HG03139 (cell line): ENCODE results near the gene BRICD5.
"Not testable (repeated sequence)": the region's sequence is repeated elsewhere in the genome, so short reads cannot be mapped to it uniquely, and the experiment has no call there.

Experiments
- ATAC-seq: cut with Tn5 transposase; IDR thresholded peaks from one replicate; pipeline ENCODE4 v1.9.1; 2021; ENCODE audit not compliant: unreplicated experiment

BRICD5 gene

DNA sequence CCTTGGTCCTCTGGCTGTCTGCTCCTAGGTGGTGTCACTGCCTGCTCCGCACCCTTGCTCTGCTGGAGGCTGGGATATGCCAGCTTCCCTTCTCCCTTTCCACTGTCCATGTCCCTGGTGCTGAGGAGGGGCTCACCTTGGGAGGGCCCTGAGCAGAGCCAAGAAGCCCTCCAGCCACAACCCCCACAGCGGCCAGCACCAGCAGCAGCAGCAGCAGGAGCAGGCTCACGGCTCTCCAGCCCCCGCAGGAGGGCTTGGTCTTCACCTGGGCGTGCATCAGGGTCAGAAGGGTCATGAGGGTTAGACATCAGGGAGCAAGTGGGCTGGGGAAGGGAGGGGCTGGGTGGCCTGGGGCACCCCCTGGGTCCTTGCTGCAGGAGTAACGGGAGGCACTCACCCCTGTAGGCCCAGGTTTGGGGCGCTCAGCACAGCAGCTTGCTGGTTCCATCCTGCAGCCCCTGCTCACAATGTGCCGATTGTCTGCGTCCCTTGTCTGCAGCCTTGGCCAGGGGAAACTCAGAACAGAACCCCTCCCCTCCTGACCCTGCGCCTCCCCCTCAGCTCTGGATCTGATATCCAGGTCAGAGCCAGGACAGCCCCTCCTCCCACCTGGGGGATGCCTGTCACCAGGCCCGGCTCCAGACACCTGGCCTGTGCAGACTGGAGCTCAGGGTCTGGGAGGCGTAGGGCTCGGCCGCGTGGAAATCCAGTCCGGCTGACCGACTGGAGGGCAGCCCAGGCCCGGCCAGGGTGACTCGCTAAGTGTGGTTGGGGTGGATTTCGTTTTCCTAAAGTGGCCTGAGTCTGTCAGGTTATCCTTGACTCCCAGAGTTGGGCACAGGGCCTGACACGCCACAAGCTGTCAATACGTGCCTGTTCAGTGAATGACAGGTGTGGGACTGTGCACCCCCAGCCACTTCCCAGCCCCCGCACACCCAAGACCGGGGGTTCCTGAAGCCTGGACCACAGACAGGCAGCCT lies at the start of gene BRICD5:
Gene BRICD5 (minus strand): TSS at position 478 of the 980 bp plus-strand sequence. CDS start 30 bp downstream, at position 448.
- ATAC-seq, result no peak

DNA sequence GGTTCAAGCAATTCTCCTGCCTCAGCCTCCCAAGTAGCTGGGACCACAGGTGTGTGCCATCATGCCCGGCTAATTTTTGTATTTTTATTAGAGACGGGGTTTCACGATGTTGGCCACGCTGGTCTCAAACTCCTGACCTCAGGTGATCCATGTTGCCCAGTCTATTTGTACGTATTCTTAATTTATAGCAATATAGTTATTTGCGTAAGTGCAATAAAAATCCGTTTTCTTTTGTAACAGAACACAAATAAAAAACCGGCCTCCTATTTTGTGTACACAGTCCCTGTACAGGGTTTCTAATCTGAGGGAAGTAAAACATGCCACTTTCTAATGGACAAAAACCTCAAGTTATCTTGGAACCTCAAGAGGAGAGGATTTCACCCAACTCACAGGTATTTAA lies 49.6 kb upstream of the BRICD5 start:
- no peak for ATAC-seq

DNA sequence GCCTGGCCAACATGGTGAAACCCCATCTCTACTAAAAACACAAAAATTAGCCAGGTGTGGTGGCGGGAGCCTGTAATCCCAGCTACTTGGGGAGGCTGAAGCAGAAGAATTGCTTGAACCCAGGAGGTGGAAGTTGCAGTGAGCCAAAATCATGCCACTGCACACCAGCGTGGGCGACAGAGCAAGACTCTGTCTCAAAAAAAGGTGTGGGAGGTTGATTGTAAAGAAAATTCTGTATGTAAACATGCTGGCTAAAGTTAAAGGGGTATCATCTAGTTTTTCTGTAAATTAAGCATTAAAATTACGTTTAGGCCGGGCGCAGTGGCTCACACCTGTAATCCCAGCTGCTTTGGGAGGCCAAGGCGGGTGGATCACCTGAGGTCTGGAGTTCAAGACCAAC lies 47.9 kb upstream of the BRICD5 start:
- ATAC-seq, result not testable (repeated sequence)

DNA sequence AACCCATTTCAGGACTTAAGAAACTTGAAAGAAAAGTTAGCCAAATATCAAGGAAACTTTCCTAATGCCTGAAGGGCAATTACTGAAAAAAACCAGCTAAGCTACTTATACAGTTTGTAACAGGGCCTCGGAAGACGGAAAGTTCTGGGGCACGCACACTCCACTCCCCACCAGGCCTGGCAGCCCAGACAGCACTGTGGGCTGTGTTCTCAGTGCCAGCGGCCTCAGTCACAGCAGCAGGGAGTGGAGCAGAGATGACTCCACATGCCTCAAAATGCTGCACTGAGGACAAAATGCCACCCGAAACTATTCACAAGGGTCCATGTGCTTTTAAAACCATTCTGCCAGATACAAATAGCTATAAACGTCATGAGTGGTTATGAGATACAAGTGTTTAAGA lies 47.1 kb upstream of the BRICD5 start:
- ATAC-seq, result no peak

DNA sequence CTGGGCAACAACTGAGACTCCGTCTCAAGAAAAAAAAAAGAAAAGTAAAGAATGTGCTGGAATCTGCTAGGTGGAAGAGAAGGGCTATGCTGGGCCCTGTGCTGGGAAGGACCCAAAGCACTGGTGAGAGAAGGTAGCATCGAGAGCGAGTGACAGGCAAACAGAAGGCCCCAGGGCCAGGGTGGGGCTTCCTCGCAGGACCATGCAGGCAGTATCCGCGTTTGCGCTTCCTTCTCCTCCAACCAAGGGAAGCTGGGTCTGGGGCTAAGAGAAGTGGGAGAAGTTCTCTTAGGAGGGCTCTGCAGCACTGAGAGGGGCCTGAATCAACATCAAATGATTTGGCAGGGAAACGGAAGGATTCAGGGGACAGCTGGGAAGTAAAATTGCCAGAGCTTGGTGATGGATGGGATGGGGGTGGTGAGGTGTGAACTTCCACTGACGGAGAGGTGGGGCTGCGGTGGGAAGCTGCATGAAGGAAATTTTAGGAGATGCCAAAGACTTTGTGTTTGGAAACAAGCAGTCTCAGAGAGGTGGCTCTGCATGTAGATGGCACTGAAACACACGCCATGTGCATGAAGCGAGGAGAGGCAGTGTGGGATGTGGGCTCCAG lies 46.0 kb upstream of the BRICD5 start:
- ATAC-seq, result no peak

DNA sequence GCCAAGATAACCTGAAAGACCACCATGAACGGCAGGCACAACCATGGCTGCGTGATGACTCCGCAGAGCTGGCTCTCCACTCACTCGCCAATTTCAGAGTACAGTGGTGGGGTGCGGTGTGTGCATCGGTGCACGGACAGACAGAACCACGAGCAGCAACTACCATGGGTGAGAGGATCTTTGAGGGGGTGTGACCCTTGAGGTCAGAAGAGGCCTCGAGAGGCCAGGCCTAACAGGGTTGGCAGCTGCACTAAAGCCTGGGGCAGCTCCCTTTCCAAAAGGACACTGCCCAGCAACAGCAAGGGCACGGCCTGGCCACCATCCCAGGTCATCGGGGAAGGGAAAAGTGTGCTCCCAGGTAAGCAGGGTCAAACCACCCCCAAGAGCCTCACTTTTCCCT lies 42.6 kb upstream of the BRICD5 start:
- no peak for ATAC-seq

DNA sequence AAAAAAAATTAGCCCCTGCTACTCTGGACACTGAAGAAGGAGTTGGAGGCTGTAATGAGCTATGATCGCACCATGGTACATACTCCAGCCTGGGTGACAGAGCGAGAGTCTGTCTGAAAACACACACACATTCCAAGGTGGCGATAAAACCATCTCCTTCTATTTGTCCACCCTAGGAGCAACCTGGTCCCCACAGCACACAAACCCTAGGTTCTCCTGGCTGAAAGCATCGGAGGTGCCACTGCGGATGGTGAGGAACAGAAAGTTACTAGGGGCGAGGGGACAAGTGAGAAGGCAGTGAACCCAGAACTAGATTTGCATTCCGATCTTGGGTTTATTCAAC lies 42.1 kb upstream of the BRICD5 start:
- no peak for ATAC-seq

DNA sequence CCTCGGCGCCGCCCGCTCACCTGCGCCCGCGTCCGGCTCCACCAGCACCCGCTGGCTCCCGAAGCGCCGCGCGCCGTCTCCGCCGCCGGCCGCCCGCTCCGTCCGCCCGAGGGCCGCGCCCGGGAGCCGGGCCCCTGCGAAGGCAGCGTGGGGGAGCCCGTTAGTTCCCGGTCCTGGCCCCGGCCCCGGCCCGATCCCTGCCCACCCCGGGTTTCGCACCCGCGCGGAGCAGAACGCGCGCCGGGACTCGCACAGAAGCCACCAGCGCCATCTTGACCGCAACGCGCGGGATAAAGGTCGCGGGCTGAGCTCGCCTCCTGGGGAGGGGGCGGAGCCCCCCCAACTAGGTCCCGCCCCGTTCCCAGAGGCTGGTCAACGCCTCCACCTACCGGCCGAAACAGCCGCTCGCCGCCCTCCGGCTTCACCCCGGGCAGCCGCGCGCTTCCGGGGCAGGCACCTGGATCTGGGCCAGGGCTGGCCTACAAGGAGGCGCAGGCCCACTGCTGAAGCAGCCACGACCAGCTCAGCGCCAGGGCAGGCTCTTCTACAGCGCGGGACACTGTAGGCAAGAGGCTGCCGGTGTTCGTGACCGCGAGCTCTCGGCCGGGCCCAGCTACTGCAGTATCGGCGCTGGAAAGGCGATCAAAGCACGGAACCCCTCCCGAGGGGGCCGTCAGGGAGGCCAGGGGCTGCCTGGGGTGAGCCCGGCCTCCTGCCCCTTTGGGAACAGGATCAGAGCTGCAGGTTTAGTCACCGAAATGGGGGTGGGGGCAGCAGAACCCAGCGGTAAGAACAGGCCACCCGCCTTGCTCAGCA lies 40.8 kb upstream of the BRICD5 start, which contains the start of gene ECI1:
Gene ECI1 (minus strand): TSS at position 292 of the 816 bp plus-strand sequence. CDS start 21 bp downstream, at position 271.
- ATAC-seq, result peak; percentile 81

DNA sequence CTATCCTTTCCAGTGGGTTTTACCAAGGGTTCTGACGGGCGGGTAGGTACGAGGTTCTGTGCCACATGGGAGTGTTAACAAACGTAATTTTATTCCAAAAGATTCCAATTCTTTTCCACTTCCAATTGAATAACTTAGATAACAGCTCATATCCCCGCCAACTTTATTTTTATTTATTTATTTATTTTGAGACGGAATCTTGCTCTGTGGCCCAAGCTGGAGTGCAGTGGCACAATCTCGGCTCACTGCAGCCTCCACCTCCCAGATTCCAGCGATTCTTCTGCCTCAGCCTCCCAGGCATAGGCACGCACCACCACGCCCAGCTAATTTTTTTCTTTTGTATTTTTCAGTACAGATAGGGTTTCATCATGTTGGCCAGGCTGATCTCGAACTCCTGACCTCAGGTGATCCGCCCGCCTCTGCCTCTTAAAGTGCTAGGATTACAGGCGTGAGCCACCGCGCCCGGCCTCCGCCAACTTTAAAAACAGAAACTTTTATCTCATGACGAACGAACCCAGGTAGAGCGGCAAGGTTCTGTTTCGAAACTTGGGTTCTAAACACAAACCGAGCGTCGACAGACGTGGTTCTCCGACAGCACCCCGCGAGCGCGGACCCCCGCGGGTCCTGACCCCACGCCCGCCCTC lies 40.1 kb upstream of the BRICD5 start:
- no peak for ATAC-seq

DNA sequence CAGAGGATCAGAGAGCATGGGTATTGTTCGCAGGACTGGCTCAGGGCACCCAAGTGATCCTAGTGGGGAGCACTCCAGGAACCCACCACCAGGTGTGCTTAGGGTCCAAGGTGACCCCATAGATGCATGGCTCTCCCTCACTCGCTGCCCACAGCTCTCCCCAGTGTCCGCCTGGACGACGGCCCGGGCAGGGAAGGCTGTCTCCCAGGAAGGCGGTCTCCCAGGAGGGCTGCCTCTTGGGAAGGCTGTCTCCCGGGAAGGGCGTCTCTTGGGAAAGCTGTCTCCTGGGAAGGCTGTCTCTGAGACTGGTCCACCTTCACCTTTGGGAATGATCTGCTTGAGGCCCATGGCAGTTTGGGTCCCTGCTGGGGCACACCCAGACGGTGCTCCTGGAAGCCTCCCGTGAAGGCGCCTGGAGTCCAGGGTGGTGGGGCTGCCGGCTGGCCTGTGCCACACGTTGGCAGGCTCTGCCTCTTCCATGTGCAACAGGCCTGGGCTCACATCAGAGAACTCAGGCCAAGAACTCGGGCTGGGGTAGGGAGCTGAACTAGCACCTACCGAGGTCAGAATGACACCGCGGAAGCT lies 35.7 kb upstream of the BRICD5 start:
- ATAC-seq, result no peak

DNA sequence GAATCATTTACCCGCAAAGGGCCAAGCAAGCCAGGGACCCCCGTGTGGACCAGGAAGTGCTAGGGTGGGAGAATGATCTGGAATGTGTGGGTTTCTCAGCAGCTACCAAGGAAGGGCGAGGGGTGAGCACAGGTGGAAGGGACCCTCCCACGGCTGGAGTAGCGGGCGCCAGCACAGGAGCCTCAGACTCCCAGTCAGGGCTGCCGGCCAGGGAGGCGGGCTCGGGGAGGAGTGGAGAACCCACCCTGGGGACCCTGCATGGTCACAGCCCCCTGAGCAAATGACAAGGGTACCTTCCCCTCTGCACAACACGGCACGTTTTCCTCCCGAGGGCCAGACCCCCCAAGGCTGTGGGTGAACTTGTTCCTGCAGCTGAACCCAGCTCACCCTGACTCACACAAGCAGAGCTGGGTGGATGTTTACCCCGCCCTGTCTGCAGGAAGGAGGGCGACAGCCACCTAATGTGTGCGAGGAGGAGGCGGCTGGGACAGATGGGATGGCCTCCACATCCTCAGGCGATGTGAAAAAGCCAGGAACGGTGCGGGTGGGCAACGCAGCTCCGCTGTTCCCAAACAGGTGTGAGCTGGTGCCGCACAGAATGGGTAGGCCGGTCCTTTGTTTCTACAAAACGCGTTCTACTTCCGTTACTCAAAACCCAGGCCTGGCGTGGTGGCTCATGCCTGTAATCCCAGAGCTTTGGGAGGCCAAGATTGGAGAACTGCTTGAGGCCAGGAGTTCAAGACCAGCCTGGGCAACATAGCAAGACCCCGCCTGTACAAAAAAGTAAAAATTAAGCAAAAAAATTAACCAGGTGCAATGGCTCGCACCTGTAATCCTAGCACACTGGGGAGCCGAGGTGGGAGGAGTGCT lies 34.5 kb upstream of the BRICD5 start:
- ATAC-seq, result no peak

DNA sequence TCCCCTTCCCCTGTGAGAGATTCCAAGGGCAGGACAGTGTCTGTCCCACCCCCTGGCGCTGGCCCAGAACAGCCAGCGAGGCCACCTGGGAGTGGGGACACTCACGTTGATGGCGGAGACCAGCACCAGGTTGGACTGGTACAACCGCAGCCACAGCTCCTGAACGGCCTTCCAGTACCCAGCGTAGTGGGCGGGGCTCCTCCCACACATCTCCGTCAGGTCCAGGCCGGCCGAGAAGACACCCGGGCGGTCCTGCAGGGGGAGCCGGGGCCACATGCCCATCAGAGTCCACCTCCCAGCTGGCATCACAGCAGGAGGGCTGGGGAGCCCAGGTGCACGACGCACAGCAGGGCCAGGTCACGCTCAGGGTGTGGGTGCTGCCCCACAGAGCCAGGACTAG lies 33.6 kb upstream of the BRICD5 start:
- ATAC-seq, result no peak

DNA sequence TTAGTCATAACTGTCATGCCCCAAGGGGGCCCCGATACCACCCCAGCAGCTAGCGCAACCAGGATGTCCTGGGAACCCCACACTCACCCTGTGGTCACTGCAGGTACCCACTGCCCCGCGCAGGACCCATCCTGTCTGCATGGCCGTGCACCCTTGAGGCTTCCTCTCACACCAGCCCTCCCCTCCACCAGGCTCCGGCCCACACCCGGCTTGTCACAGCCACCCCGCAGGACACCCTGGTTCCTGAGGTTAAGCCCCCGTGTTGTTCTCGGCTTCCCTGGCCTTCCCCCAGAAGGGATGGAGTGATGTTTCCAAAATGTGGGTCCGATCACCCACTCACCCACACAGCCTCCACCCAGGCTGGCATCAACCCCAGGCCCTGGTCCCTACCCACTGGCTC lies 33.1 kb upstream of the BRICD5 start:
- ATAC-seq, result no peak

DNA sequence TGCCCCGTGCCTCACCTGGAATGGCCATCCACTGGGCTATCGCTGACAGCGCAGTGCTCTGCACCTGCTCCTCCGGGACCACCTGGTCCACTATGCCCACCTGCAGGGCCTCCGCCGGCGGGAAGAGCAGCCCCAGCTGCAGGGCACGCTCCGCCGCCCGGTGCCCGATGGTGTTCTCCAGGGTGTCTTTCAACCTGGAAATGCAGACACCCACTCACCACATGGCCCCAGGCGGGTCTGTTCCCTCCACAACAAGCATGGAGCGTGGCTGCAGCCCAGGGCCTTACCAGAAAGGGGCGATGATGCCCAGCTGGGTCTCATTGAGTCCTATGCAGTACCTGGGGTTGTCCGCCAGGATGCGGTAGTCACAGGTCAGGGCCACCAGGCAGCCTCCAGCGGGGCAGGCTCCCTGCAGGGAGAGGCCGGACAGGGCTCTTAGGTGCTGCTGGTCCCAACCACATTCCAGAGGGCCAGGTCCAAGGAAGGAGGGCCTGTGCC lies 32.4 kb upstream of the BRICD5 start:
- no peak for ATAC-seq

DNA sequence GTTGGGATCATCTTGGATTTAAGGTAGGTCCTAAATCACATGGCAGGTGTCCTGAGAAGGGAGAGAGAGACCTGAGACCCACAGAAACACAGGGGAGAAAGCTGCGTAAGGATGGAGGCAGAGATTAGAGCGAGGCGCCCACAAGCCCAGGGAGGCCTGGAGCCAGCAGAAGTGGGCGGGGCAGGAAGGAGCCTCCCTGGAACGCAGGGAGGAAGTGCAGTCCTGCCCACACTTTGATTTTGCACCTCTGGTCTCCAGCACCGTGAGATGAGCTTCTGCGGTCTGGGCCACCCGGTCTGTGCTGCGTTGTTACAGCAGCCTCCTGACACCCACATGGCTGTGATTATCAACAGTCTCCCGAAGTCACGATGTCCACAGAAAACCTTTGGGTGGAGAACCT lies 31.9 kb upstream of the BRICD5 start:
- no peak for ATAC-seq

DNA sequence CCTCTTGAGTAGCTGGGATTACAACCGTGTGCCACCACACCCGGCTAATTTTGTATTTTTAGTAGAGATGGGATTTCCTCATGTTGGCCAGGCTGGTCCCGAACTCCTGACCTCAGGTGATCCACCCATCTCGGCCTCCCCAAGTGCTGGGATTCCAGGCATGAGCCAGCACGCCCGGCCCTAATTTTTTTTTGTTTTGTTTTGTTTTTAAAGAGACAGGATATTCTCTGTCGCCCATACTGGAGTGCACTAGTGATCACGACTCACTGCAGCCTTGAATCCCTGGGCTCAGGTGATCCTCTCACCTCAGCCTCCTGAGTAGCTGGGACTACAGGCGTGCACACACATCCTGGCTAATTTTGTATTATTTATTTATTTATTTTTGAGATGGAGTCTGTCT lies 29.7 kb upstream of the BRICD5 start:
- ATAC-seq, result not testable (repeated sequence)

DNA sequence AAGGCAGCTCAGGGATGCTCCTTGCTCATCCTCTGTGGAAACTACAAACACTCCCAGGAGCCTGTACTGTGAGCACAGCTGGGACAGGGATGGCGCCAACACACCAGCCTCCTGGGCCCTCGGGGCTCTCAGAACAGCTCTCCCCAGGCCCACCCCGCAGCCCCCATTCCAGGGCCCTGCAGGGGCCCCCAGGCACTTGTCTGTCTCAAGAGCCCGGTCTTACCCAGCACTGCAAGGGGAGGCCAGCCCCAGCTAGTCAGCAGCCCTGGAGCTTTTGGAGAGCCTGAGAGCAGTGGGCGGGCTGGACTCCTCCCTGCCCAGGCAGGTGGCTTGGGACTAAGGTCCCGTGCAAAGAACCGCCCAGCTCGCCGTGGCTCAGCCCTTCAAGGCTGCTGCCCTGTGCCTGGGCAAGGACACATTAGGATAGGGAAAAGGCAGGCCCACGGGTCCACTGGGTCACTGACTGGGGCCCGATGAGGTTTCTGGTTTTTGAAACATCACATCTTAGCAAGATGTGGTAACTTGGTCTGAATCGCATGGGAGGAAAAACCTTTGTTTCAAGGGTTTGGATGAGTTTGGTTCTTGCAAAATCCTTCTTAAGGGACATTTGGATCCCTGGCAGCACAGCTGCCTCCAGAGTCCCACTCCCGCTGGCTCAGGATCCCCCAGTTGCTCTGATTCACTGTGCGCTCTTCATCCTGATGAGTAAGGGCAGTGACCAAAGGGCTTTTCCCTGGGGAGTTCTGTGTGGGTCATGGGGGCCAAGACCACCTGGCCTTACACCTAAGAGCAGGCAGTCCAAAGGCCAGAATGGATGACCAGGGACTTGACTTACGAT lies 28.4 kb upstream of the BRICD5 start:
- no peak for ATAC-seq

DNA sequence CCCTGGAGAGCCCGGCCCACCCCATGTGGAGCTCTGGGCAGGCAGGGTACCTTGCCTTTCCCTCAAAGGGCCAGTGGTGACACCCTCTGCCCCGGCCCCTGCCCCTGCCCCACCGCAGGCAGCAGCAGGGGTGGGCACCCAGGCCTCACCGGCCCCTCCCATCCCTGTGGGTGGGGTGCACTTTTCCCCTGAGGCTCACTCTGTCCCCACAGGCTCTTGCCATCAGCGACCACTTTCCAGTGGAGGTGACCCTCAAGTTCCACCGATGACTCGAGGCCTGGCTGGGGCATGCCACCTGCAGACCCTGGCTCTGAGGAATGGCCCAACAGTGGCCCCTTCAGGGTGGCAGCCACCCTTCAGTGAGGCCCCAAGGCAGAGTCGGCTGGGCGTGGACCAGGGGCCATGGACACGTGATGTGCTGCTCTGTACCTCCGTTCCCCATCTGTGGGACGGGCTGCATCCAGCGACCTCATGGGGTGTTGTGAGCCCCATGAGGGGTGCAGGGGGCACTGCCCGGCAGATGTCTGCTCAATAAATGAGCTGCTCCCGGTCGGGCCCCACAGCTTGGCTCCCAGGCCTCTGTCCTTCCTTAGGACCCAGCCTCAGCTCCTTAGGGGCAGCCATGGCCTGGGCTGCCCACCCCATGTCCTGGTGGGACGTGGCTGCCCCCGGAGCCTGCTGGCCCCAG lies 27.6 kb upstream of the BRICD5 start:
- no peak for ATAC-seq
